Endothelial cell of umbilical vein (primary cell): ENCODE measurements around the gene SCN3B.

Source experiments
- EZH2 ChIP-seq: IDR thresholded peaks from 2 replicates; pipeline ENCODE4 v1.6.1; 2012; ENCODE audit warnings: borderline replicate concordance, low read depth, mild to moderate bottlenecking, moderate library complexity, low read length, inconsistent platforms; ENCODE audit not compliant: severe bottlenecking
- GATA2 ChIP-seq: IDR thresholded peaks from 2 replicates; pipeline ENCODE4 v1.7.0; 2011; ENCODE audit warnings: low read depth, mild to moderate bottlenecking, moderate library complexity, mixed read lengths, low read length; ENCODE audit not compliant: insufficient read length, insufficient read depth
- POLR2A ChIP-seq: IDR thresholded peaks from 2 replicates; pipeline ENCODE4 v1.6.1; 2012; ENCODE audit warnings: low read depth, mild to moderate bottlenecking, control low read depth, low read length
- POLR2AphosphoS5 ChIP-seq: IDR thresholded peaks from 2 replicates; pipeline ENCODE4 v1.6.1; 2012; ENCODE audit warnings: low read depth, mild to moderate bottlenecking, control low read depth, low read length, moderate library complexity; ENCODE audit not compliant: insufficient read depth
- TF ChIP-seq, protein P1 (sequence below), 2 donors: IDR thresholded peaks; 1 replicate in 1 of 2; 2 replicates in 1 of 2; pipeline ENCODE4 v1.5.1; 2011; ENCODE audit warnings: low read length in 2 of 2, mild to moderate bottlenecking in 2 of 2, moderate library complexity in 2 of 2, control low read depth in 1 of 2, inconsistent platforms in 1 of 2, low read depth in 1 of 2; ENCODE audit not compliant: insufficient read depth in 1 of 2; ENCODE audit errors: extremely low read depth in 1 of 2

DNA sequence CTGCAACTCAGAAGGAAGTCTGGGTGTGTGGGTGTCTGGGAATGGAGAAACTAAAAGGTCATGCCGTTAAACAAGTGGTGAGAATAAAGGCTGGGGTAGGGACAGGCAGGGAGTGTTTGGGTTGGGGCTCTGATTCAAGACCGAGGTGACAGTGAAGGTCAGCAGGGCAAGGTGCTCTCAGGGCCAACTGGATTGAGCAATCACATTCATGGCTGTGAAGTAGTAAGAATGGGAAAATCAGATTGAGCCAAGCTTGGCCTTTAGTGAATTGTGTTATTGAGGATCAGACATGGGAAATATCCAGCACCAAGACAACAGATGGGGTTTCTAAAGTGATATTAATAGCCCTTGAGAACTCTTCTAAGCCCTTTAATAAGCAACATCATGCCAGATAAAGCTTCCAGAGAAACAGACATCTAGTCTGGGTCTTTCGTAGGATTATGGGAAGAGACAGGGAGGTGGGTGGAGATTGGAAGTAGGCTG, 24.3 kb downstream of the SCN3B start:
- TF ChIP-seq, protein P1, sequence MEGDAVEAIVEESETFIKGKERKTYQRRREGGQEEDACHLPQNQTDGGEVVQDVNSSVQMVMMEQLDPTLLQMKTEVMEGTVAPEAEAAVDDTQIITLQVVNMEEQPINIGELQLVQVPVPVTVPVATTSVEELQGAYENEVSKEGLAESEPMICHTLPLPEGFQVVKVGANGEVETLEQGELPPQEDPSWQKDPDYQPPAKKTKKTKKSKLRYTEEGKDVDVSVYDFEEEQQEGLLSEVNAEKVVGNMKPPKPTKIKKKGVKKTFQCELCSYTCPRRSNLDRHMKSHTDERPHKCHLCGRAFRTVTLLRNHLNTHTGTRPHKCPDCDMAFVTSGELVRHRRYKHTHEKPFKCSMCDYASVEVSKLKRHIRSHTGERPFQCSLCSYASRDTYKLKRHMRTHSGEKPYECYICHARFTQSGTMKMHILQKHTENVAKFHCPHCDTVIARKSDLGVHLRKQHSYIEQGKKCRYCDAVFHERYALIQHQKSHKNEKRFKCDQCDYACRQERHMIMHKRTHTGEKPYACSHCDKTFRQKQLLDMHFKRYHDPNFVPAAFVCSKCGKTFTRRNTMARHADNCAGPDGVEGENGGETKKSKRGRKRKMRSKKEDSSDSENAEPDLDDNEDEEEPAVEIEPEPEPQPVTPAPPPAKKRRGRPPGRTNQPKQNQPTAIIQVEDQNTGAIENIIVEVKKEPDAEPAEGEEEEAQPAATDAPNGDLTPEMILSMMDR (IDR thresholded peaks at IDR 0.05; ENCODE audit: extremely low read depth in 1 of 2, insufficient read depth in 1 of 2, low read depth in 1 of 2, low read length in 2 of 2) = no peak
- TF ChIP-seq POLR2AphosphoS5 = no peak
- no peak for TF ChIP-seq GATA2
- TF ChIP-seq POLR2A = no peak
- TF ChIP-seq EZH2 = no peak
